HG02840 (cell line): Measurements from ENCODE around the gene LIX1.
"Not testable (repeated sequence)": the region's sequence is repeated elsewhere in the genome, so short reads cannot be mapped to it uniquely, and the experiment has no call there.

Experiments used
- ATAC-seq: cut with Tn5 transposase; IDR thresholded peaks from one replicate; pipeline ENCODE4 v1.9.1; 2021; ENCODE audit warnings: mild to moderate bottlenecking, moderate library complexity, moderate number of reproducible peaks; ENCODE audit not compliant: unreplicated experiment, low FRiP score

The LIX1 gene

GRCh38 chr5:97142521-97143254 lies at the start of gene LIX1:
LIX1 (minus strand) TSS chr5:97142611; CDS start chr5:97142576, 35 bp downstream.
- ATAC-seq: no peak

GRCh38 chr5:97191893-97192292 lies 49.5 kb upstream of the LIX1 start:
- no peak for ATAC-seq

- not testable (repeated sequence) for ATAC-seq
Observed at GRCh38 chr5:97189523-97189922, 47.1 kb upstream of the LIX1 start.

- ATAC-seq: no peak
Observed at GRCh38 chr5:97183930-97184213, 41.5 kb upstream of the LIX1 start.

- peak; percentile 92 for ATAC-seq
Observed at GRCh38 chr5:97183100-97183929, 40.9 kb upstream of the LIX1 start, which contains the start of gene RIOK2. RIOK2 (minus strand) TSS chr5:97183247; CDS start chr5:97183191, 56 bp downstream.

GRCh38 chr5:97182571-97183099 lies 40.2 kb upstream of the LIX1 start:
- ATAC-seq: no peak

GRCh38 chr5:97181856-97182545 lies 39.6 kb upstream of the LIX1 start:
- no peak for ATAC-seq

GRCh38 chr5:97179457-97179856 lies 37.0 kb upstream of the LIX1 start:
- ATAC-seq: not testable (repeated sequence)

- ATAC-seq: no peak
Observed at GRCh38 chr5:97172227-97172626, 29.8 kb upstream of the LIX1 start.

GRCh38 chr5:97171703-97172102 lies 29.3 kb upstream of the LIX1 start:
- ATAC-seq: no peak

GRCh38 chr5:97167435-97167834 lies 25.0 kb upstream of the LIX1 start:
- ATAC-seq: peak; percentile 52

GRCh38 chr5:97165726-97166125 lies 23.3 kb upstream of the LIX1 start:
- no peak for ATAC-seq

GRCh38 chr5:97164846-97165245 lies 22.4 kb upstream of the LIX1 start:
- no peak for ATAC-seq

GRCh38 chr5:97163790-97164285 lies 21.4 kb upstream of the LIX1 start:
- ATAC-seq: no peak

GRCh38 chr5:97163360-97163764 lies 21.0 kb upstream of the LIX1 start:
- ATAC-seq: no peak

GRCh38 chr5:97162045-97162444 lies 19.6 kb upstream of the LIX1 start:
- ATAC-seq: no peak

GRCh38 chr5:97157689-97158088 lies 15.3 kb upstream of the LIX1 start:
- no peak for ATAC-seq

GRCh38 chr5:97151370-97151769 lies 9.0 kb upstream of the LIX1 start:
- no peak for ATAC-seq

- no peak for ATAC-seq
Observed at GRCh38 chr5:97150401-97150800, 8.0 kb upstream of the LIX1 start.

- ATAC-seq: no peak
Observed at GRCh38 chr5:97149709-97150108, 7.3 kb upstream of the LIX1 start.

GRCh38 chr5:97148288-97148687 lies 5.9 kb upstream of the LIX1 start:
- ATAC-seq: no peak
